Putamen (tissue), 1 donor: ENCODE measurements around the gene RSPH10B2.
"Not testable (repeated sequence)": the region's sequence is repeated elsewhere in the genome, so short reads cannot be mapped to it uniquely, and the experiment has no call there.

ENCODE experiments used
- DNase-seq: peaks from one replicate; pipeline ENCODE4 v3.0.0-alpha.2; 2016; ENCODE audit warnings: low spot score

The RSPH10B2 gene

GRCh38 chr7:6789353-6789752 lies 35.5 kb downstream of the RSPH10B2 start:
- not testable (repeated sequence) for DNase-seq

- not testable (repeated sequence) for DNase-seq
These were observed 38.4 kb downstream of the RSPH10B2 start for GRCh38 chr7:6792113-6792872.

GRCh38 chr7:6794276-6794675 lies 40.4 kb downstream of the RSPH10B2 start:
- DNase-seq = not testable (repeated sequence)

- not testable (repeated sequence) for DNase-seq
These were observed 43.3 kb downstream of the RSPH10B2 start for GRCh38 chr7:6797218-6797617.

- not testable (repeated sequence) for DNase-seq
These were observed 44.1 kb downstream of the RSPH10B2 start for GRCh38 chr7:6798047-6798446.

GRCh38 chr7:6799887-6800286 lies 46.0 kb downstream of the RSPH10B2 start:
- not testable (repeated sequence) for DNase-seq

GRCh38 chr7:6800331-6800730 lies 46.4 kb downstream of the RSPH10B2 start:
- DNase-seq = not testable (repeated sequence)

- DNase-seq = not testable (repeated sequence)
These were observed 53.6 kb downstream of the RSPH10B2 start for GRCh38 chr7:6807393-6807918.

- not testable (repeated sequence) for DNase-seq
These were observed 54.1 kb downstream of the RSPH10B2 start for GRCh38 chr7:6807959-6808358.

GRCh38 chr7:6813011-6813410 lies 59.1 kb downstream of the RSPH10B2 start:
- DNase-seq = not testable (repeated sequence)

GRCh38 chr7:6815470-6815869 lies 61.6 kb downstream of the RSPH10B2 start:
- DNase-seq = not testable (repeated sequence)

- DNase-seq = not testable (repeated sequence)
These were observed 67.7 kb downstream of the RSPH10B2 start for GRCh38 chr7:6821622-6822021.

- DNase-seq = not testable (repeated sequence)
These were observed 71.6 kb downstream of the RSPH10B2 start for GRCh38 chr7:6825236-6826125.

- DNase-seq = peak; percentile 79
These were observed 72.2 kb downstream of the RSPH10B2 start, which contains the start of gene CCZ1B for GRCh38 chr7:6826151-6826550. Gene CCZ1B, minus strand, starts transcription at chr7:6826275. Its CDS starts 78 bp downstream, at chr7:6826197.

- DNase-seq = peak; percentile 17
These were observed 73.3 kb downstream of the RSPH10B2 start for GRCh38 chr7:6827180-6827579.

GRCh38 chr7:6829616-6830015 lies 75.7 kb downstream of the RSPH10B2 start:
- DNase-seq = not testable (repeated sequence)

GRCh38 chr7:6830026-6830425 lies 76.1 kb downstream of the RSPH10B2 start:
- DNase-seq = not testable (repeated sequence)

GRCh38 chr7:6831018-6831725 lies 77.3 kb downstream of the RSPH10B2 start:
- DNase-seq = no peak

GRCh38 chr7:6833636-6834035 lies 79.7 kb downstream of the RSPH10B2 start:
- DNase-seq = no peak

- DNase-seq = not testable (repeated sequence)
These were observed 81.6 kb downstream of the RSPH10B2 start for GRCh38 chr7:6835521-6835920.

GRCh38 chr7:6837081-6837480 lies 83.2 kb downstream of the RSPH10B2 start:
- not testable (repeated sequence) for DNase-seq
